Stimulated activated CD4-positive, alpha-beta T cell treated with anti-CD3 and anti-CD28 coated beads, Interleukin-1b, Interleukin-23, amount 100 ng/mL, for 24 hours (primary cell): Measurements from ENCODE around the gene PYDC1.
"Not testable (repeated sequence)": the region's sequence is repeated elsewhere in the genome, so short reads cannot be mapped to it uniquely, and the experiment has no call there.

ENCODE experiments used
- DNase-seq, 4 experiments: peaks; one replicate each; pipeline ENCODE4 v3.0.0-alpha.2; 2020; ENCODE audit warnings: low read depth in 4 of 4, low spot score in 1 of 4

PYDC1 gene

GRCh38 chr16:31223044-31223443, 6.1 kb upstream of the PYDC1 start:
- DNase-seq = no peak

GRCh38 chr16:31221357-31222160, 4.6 kb upstream of the PYDC1 start:
- no peak for DNase-seq

GRCh38 chr16:31219154-31219741, 2.3 kb upstream of the PYDC1 start:
- DNase-seq = no peak

- no peak for DNase-seq
These were observed 198 bp upstream of the PYDC1 start for GRCh38 chr16:31217136-31217530.

GRCh38 chr16:31215287-31216162, 1.4 kb downstream of the PYDC1 start:
- no peak for DNase-seq

GRCh38 chr16:31214708-31215286, 2.1 kb downstream of the PYDC1 start:
- no peak for DNase-seq

GRCh38 chr16:31213877-31214707, 2.8 kb downstream of the PYDC1 start, which contains the start of gene TRIM72:
TSS of gene TRIM72 (plus strand) at chr16:31214119. CDS start at chr16:31214739, 620 bp downstream.
- no peak for DNase-seq

- DNase-seq = no peak
These were observed 3.6 kb downstream of the PYDC1 start for GRCh38 chr16:31213342-31213741.

GRCh38 chr16:31206776-31207175, 10.2 kb downstream of the PYDC1 start:
- DNase-seq = no peak

- no peak for DNase-seq
These were observed 11.9 kb downstream of the PYDC1 start for GRCh38 chr16:31204871-31205666.

GRCh38 chr16:31202414-31203375, 14.2 kb downstream of the PYDC1 start, which contains the start of gene PYCARD:
TSS of gene PYCARD (minus strand) at chr16:31202760. CDS start at chr16:31202690, 70 bp downstream.
- DNase-seq = no peak

GRCh38 chr16:31201582-31202413, 15.1 kb downstream of the PYDC1 start:
- no peak for DNase-seq

GRCh38 chr16:31200821-31201568, 15.9 kb downstream of the PYDC1 start:
- no peak for DNase-seq

GRCh38 chr16:31200111-31200510, 16.8 kb downstream of the PYDC1 start:
- not testable (repeated sequence) for DNase-seq

GRCh38 chr16:31199430-31200041, 17.4 kb downstream of the PYDC1 start:
- no peak for DNase-seq

GRCh38 chr16:31198207-31198882, 18.6 kb downstream of the PYDC1 start:
- DNase-seq = no peak
